HL-60/S4 (cell line): ENCODE data around the gene CARMIL3.

ENCODE experiments used
- in situ Hi-C: fragments of 300-500 bp; cut with MboI; formaldehyde crosslinking; loops from 2 replicates; pipeline ENCODE4 v1.14.3; 2022; ENCODE audit warnings: low sequenced_read_pairs

Gene CARMIL3

GRCh38 chr14:24059841-24060388 is 8.1 kb downstream of the CARMIL3 start:
- in situ Hi-C loops: loop anchor here (5.0 to 10.0 kb wide), 2 partner anchors 32 to 235 kb away; partner anchors contain the start of genes DHRS1, NOP9 and PCK2

- in situ Hi-C loops: no loop called here
Measured at GRCh38 chr14:24060443-24060842, 8.6 kb downstream of the CARMIL3 start.

- in situ Hi-C loops: no loop called here
Measured at GRCh38 chr14:24060984-24061913, 9.4 kb downstream of the CARMIL3 start.

GRCh38 chr14:24062216-24062980 is 10.6 kb downstream of the CARMIL3 start:
- in situ Hi-C loops: no loop called here

GRCh38 chr14:24063263-24063836 is 11.5 kb downstream of the CARMIL3 start:
- in situ Hi-C loops: no loop called here

GRCh38 chr14:24064091-24064795 is 12.4 kb downstream of the CARMIL3 start:
- in situ Hi-C loops: no loop called here

GRCh38 chr14:24064856-24065255 is 13.0 kb downstream of the CARMIL3 start:
- in situ Hi-C loops: no loop called here

GRCh38 chr14:24065408-24065807 is 13.6 kb downstream of the CARMIL3 start:
- in situ Hi-C loops: no loop called here

- in situ Hi-C loops: no loop called here
Measured at GRCh38 chr14:24066496-24067132, 14.8 kb downstream of the CARMIL3 start.

- in situ Hi-C loops: no loop called here
Measured at GRCh38 chr14:24067133-24068082, 15.6 kb downstream of the CARMIL3 start.

GRCh38 chr14:24068711-24069410 is 17.1 kb downstream of the CARMIL3 start:
- in situ Hi-C loops: no loop called here

- in situ Hi-C loops: no loop called here
Measured at GRCh38 chr14:24069411-24069735, 17.6 kb downstream of the CARMIL3 start.

GRCh38 chr14:24070285-24071143 is 18.7 kb downstream of the CARMIL3 start:
- in situ Hi-C loops: no loop called here

GRCh38 chr14:24071144-24071697 is 19.4 kb downstream of the CARMIL3 start, which contains the start of gene CPNE6:
Gene CPNE6 (plus strand): TSS chr14:24071562. CDS start chr14:24072937, 1,375 bp downstream.
- in situ Hi-C loops: no loop called here

GRCh38 chr14:24071836-24072430 is 20.1 kb downstream of the CARMIL3 start:
- in situ Hi-C loops: no loop called here

- in situ Hi-C loops: no loop called here
Measured at GRCh38 chr14:24072436-24072835, 20.6 kb downstream of the CARMIL3 start.
